KOPT-K1 (cell line): ENCODE measurements around the gene PRKCA.
"Not testable (repeated sequence)": the region's sequence is repeated elsewhere in the genome, so short reads cannot be mapped to it uniquely, and the experiment has no call there.

Experiments used
- H3K27ac ChIP-seq: fragments of 200-600 bp; sonication (generic); 2 replicates; pipeline ENCODE4 v1.5.1; 2016; ENCODE audit warnings: antibody characterized with exemption, mild to moderate bottlenecking, low read depth, low read length; ENCODE audit not compliant: poor library complexity, severe bottlenecking
- H3K36me3 ChIP-seq: fragments of 200-600 bp; sonication (generic); 2 replicates; pipeline ENCODE4 v1.5.1; 2017; ENCODE audit warnings: antibody characterized with exemption, mild to moderate bottlenecking, low read length, moderate library complexity; ENCODE audit not compliant: insufficient read depth
- H3K9me3 ChIP-seq: fragments of 200-600 bp; sonication (generic); 2 replicates; pipeline ENCODE4 v1.5.1; 2017; ENCODE audit warnings: antibody characterized with exemption, low read length, mild to moderate bottlenecking; ENCODE audit not compliant: insufficient read depth, poor library complexity, severe bottlenecking

PRKCA gene

GRCh38 chr17:66612993-66613392 is 310.6 kb downstream of the PRKCA start:
- no peak overlapping the region for H3K27ac ChIP-seq
- H3K9me3 ChIP-seq, result peaks cover 34% of the 10 kb centered on the region
- H3K36me3 ChIP-seq, result peaks cover 1% of the 10 kb centered on the region; the same call in 1 of the 2 replicates

DNA sequence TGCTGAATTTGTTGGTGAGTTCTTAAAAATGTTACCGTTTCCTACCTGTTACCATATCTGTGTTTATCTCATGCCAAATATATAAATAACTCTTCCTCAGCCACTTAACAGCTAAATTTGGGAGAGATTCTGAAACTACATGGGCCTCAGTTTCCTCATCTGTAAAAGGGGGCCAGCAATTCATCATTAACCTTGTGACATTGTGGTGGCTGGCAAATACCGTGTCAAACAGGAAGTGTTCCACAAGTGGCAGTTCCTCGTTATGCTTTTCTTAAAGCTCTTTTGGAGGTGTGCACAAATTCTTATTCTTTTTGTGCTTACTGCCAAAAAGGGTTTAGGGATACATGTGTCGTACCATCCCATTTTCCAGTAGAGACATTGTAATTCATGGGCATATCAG is 312.1 kb downstream of the PRKCA start:
- no peaks in the 10 kb centered on the region; the same call in 1 of the 2 replicates for H3K36me3 ChIP-seq
- peak overlapping the region; percentile 11 for H3K27ac ChIP-seq
- peaks cover 22% of the 10 kb centered on the region for H3K9me3 ChIP-seq

GRCh38 chr17:66619206-66619605 is 316.8 kb downstream of the PRKCA start:
- peak overlapping the region; percentile 18 for H3K27ac ChIP-seq
- no peaks in the 10 kb centered on the region for H3K36me3 ChIP-seq
- no peaks in the 10 kb centered on the region for H3K9me3 ChIP-seq

- Histone ChIP-seq H3K27ac (no peak overlapping the region), H3K36me3 (no peaks in the 10 kb centered on the region), H3K9me3 (no peaks in the 10 kb centered on the region)
Observed at GRCh38 chr17:66620528-66620927, 318.1 kb downstream of the PRKCA start.

DNA sequence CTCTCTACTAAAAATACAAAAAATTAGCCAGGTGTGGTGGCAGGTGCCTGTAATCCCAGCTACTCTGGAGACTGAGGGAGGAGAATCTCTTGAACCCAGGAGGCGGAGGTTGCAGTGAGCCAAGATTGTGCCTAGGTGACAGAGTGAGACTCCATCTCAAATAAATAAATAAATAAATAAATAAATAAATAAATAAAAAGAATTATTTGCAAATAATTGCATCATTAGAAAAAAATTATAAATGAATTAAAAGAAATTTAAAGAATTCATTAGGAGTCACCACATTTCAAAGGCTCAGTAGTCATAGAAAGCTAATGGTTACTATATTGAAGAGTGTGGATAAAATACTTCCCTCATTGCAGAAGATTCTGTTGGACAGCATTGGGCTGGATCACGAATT is 322.2 kb downstream of the PRKCA start:
- H3K36me3 ChIP-seq, H3K9me3 ChIP-seq, H3K27ac ChIP-seq: not testable (repeated sequence)

DNA sequence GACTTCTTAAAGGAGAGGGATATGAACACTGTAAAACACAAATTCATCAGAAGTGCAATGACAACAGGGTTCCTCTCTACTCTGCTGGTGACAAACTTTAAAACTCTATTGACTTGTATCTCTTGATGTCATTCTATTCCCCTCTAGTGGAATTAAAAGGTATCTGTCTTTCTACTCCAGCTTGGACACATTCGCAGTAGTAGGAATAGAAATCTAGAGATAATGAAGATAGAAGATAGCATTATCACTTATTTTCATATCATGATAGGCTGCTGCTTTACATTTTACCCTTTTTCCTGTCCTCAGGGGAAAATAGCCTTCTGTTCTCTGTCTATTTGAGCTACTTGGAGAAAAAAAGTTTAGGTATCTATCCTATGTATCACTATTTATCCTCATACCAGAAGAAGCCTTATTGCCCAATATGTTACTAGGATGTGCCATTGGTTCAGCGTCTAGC is 322.9 kb downstream of the PRKCA start:
- no peak overlapping the region for H3K27ac ChIP-seq
- H3K9me3 ChIP-seq, result no peaks in the 10 kb centered on the region
- no peaks in the 10 kb centered on the region for H3K36me3 ChIP-seq

- Histone ChIP-seq H3K36me3 (no peaks in the 10 kb centered on the region), H3K9me3 (no peaks in the 10 kb centered on the region), H3K27ac (no peak overlapping the region)
Observed at GRCh38 chr17:66627985-66628384, 325.6 kb downstream of the PRKCA start.

DNA sequence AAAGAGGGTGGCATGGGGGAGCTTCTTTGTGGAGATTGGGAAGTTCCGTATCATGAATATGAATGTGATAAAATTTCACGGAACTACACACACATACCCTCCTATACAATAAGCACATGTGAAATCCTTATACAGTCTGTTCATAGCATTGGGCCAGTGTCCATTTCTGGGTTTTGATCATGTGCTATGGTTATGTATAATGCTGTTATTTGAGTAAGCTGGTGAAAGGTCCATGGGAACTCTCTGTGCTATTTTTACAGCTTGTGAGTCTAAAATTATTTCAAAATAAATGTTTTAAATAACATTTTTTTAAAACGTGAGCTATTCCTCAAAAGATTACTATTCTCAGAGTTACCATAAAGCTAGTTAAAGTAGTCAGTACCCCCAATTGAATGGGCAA is 327.3 kb downstream of the PRKCA start:
- Histone ChIP-seq H3K36me3 (no peaks in the 10 kb centered on the region), H3K9me3 (no peaks in the 10 kb centered on the region), H3K27ac (no peak overlapping the region)

GRCh38 chr17:66630379-66630778 is 328.0 kb downstream of the PRKCA start:
- Histone ChIP-seq H3K36me3 (no peaks in the 10 kb centered on the region), H3K27ac (no peak overlapping the region), H3K9me3 (no peaks in the 10 kb centered on the region)

DNA sequence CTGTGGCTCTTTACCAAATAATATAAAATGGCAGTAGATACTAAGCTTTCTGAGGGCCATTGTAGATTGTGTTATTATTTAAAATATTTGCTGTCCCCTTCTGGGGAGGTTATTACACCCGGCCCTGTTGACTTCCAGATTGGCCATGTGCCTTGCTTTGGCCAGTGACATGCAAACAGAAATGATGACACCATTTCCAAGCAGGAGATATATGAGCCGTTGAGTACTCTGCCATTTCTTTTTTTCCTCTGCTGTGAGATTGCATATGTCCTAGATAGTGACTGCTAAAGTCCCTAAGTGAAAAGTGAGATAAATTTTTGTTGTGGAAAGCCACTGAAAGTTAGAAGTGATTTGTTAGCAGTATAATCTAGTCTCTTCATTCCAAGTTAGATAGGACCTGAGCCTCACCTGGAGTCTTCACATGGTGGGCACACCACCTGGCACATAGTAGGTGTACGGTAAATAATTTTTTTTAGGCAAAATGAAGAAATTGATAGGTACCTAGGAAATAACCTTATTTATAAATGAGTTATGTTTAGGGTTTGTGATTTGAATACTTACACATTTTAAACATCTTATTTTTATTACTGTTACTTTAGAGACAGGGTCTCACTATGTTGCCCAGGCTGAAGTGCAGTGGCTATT is 328.5 kb downstream of the PRKCA start:
- H3K36me3 ChIP-seq, result no peaks in the 10 kb centered on the region
- H3K27ac ChIP-seq, result no peak overlapping the region
- H3K9me3 ChIP-seq, result no peaks in the 10 kb centered on the region

GRCh38 chr17:66632731-66633130 is 330.3 kb downstream of the PRKCA start:
- Histone ChIP-seq H3K36me3 (peaks cover 9% of the 10 kb centered on the region; the same call in 1 of the 2 replicates), H3K27ac (no peak overlapping the region), H3K9me3 (no peaks in the 10 kb centered on the region)

- Histone ChIP-seq H3K36me3 (peaks cover 9% of the 10 kb centered on the region; the same call in 1 of the 2 replicates), H3K27ac (no peak overlapping the region), H3K9me3 (no peaks in the 10 kb centered on the region)
Observed at GRCh38 chr17:66633317-66633965, 331.0 kb downstream of the PRKCA start.

DNA sequence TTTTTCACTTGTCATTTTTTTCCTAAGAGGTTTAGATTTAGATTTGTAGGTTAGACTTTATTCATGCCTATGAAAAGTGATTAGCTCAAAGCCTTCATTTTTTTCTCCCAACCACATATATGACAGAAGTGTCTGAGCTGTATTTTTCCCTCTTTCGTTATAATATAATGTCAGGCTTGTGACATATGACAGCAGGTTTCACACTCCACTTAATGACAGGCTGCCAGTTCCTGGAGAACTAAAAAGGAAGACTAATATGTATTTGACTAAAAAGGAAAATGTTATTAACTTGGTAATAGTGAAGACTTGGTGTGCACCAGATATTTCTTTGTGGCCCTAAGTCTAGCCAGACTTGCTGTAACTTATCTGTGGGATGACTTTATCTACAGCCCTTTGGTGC is 331.8 kb downstream of the PRKCA start:
- Histone ChIP-seq H3K9me3 (no peaks in the 10 kb centered on the region), H3K36me3 (peaks cover 9% of the 10 kb centered on the region; the same call in 1 of the 2 replicates), H3K27ac (no peak overlapping the region)

DNA sequence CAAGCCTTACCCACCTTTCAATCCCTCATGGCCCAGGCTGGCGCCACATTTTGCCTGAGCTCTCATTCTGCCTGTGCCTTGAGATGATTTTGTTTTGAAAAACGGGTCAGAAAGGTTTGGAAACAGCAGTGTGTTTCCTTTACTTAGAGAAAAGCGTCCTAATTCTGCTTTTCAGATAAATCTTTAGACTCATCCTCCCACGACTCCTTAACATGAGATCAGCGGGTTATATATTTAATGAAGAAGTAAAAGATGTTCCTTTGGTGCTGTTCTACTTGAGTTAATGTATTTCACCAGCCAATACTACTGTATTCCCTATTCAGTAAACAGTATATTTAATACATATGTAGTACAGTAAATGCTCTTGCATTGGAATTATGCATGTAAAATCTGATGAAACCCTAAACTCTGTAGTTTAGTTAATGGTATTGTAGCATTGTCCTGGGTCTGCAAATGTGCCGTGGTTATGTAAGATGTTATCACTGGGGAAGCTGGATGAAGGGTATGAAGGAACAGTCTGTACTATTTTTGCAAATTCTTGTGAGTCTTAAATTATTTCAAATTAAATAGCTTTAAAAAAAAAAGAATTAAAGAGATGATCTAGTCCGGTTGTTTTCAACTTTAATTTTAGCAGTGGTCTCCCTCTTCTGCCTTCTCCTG is 333.1 kb downstream of the PRKCA start:
- no peak overlapping the region for H3K27ac ChIP-seq
- peaks cover 9% of the 10 kb centered on the region; the same call in 1 of the 2 replicates for H3K36me3 ChIP-seq
- H3K9me3 ChIP-seq, result no peaks in the 10 kb centered on the region

- Histone ChIP-seq H3K9me3 (no peaks in the 10 kb centered on the region), H3K27ac (no peak overlapping the region), H3K36me3 (peaks cover 10% of the 10 kb centered on the region)
Observed at GRCh38 chr17:66636111-66636510, 333.7 kb downstream of the PRKCA start.
